Nephron progenitor cell (in vitro differentiated cells): ENCODE data around the gene GATA2.

Experiments
- DNase-seq: peaks from one replicate; pipeline ENCODE4 v3.0.0; 2021
- H3K27ac Mint-ChIP-seq: 2 replicates; pipeline ENCODE4 v1.8.0; 2021; ENCODE audit warnings: mild to moderate bottlenecking, moderate library complexity, mixed read lengths
- H3K27me3 Mint-ChIP-seq: 2 replicates; pipeline ENCODE4 v1.8.0; 2021; ENCODE audit warnings: mild to moderate bottlenecking, low read depth, mixed read lengths; ENCODE audit not compliant: poor library complexity
- H3K36me3 Mint-ChIP-seq: 2 replicates; pipeline ENCODE4 v1.8.0; 2021; ENCODE audit warnings: low read depth, mixed read lengths
- H3K4me1 Mint-ChIP-seq: 2 replicates; pipeline ENCODE4 v1.8.0; 2021; ENCODE audit warnings: mixed read lengths
- H3K4me3 Mint-ChIP-seq: 2 replicates; pipeline ENCODE4 v1.8.0; 2021; ENCODE audit warnings: mild to moderate bottlenecking, moderate library complexity, mixed read lengths
- H3K9me3 Mint-ChIP-seq: 2 replicates; pipeline ENCODE4 v1.8.0; 2021; ENCODE audit warnings: mild to moderate bottlenecking, moderate library complexity, mixed read lengths
- TF ChIP-seq, protein P1 (sequence below): fragments of 200-600 bp; sonication (generic); IDR thresholded peaks from 2 replicates; pipeline ENCODE4 v1.5.0; 2021; ENCODE audit warnings: antibody characterized with exemption

GATA2 gene

DNA sequence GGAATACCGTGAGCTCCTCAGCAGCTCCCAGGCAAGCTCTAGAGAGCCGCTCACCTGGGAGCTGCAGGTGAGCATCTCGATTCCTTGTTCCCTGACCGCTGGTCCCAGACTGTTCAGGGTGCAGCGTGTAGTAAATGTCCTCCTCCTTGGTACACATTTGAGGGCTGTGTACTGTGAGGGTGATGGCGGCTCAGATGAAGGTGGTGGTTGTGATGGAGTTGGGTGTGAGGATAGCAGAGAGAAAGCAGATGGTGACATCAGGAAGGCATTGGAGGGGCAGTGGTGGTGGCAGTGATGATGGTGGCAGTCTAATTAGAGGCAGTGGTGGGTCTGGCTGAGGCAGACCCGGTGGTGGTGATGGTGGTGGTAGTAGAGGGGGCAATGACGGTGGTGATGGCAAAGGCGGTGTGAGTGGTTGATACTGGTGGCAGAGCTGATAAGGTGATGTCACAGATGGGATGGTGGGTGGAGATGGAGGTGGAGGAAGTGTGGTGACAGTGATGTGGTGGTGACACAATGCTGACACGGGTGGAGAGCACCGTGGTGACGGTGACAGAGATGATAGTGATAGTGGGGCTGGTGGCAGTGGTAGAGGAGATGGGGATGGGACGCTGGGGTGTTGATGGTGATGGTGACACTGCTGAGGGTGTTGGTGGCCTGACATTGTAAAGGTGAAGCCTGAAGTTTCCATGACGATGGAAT, 26.0 kb downstream of the GATA2 start, which contains the start of gene DNAJB8:
TSS of gene DNAJB8 (minus strand) at position 51 of the 702 bp plus-strand sequence. CDS start 3,645 bp downstream, outside the sequence.
- no peak for DNase-seq
- H3K27ac Mint-ChIP-seq, result no peak within 1 kb of the TSS
- peaks cover 70% of the 10 kb centered on the region for H3K27me3 Mint-ChIP-seq
- TF ChIP-seq, protein P1, sequence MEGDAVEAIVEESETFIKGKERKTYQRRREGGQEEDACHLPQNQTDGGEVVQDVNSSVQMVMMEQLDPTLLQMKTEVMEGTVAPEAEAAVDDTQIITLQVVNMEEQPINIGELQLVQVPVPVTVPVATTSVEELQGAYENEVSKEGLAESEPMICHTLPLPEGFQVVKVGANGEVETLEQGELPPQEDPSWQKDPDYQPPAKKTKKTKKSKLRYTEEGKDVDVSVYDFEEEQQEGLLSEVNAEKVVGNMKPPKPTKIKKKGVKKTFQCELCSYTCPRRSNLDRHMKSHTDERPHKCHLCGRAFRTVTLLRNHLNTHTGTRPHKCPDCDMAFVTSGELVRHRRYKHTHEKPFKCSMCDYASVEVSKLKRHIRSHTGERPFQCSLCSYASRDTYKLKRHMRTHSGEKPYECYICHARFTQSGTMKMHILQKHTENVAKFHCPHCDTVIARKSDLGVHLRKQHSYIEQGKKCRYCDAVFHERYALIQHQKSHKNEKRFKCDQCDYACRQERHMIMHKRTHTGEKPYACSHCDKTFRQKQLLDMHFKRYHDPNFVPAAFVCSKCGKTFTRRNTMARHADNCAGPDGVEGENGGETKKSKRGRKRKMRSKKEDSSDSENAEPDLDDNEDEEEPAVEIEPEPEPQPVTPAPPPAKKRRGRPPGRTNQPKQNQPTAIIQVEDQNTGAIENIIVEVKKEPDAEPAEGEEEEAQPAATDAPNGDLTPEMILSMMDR, result no peak
- no peaks in the 10 kb centered on the region for H3K9me3 Mint-ChIP-seq
- H3K4me1 Mint-ChIP-seq, result peaks cover 5% of the 10 kb centered on the region
- H3K4me3 Mint-ChIP-seq, result no peak within 1 kb of the TSS
- H3K36me3 Mint-ChIP-seq, result no peaks in the 10 kb centered on the region

- H3K9me3 Mint-ChIP-seq, result no peaks in the 10 kb centered on the region
- H3K4me3 Mint-ChIP-seq, result no peak overlapping the region
- TF ChIP-seq, protein P1, result no peak
- H3K27me3 Mint-ChIP-seq, result peaks cover 61% of the 10 kb centered on the region
- H3K4me1 Mint-ChIP-seq, result no peaks in the 10 kb centered on the region
- no peak for DNase-seq
- no peak overlapping the region for H3K27ac Mint-ChIP-seq
- no peaks in the 10 kb centered on the region for H3K36me3 Mint-ChIP-seq
Measured at GRCh38 chr3:128464702-128465101, 28.3 kb downstream of the GATA2 start.

GRCh38 chr3:128464188-128464587, 28.8 kb downstream of the GATA2 start:
- Mint-ChIP-seq H3K4me3 (no peak overlapping the region), H3K27me3 (peaks cover 59% of the 10 kb centered on the region), H3K36me3 (no peaks in the 10 kb centered on the region), H3K4me1 (no peaks in the 10 kb centered on the region), H3K9me3 (no peaks in the 10 kb centered on the region), H3K27ac (no peak overlapping the region)
- DNase-seq, result no peak
- TF ChIP-seq, protein P1, result no peak

- no peaks in the 10 kb centered on the region for H3K9me3 Mint-ChIP-seq
- TF ChIP-seq, protein P1, result no peak
- H3K27ac Mint-ChIP-seq, result no peak overlapping the region
- peaks cover 61% of the 10 kb centered on the region for H3K27me3 Mint-ChIP-seq
- H3K4me3 Mint-ChIP-seq, result no peak overlapping the region
- peaks cover 2% of the 10 kb centered on the region for H3K4me1 Mint-ChIP-seq
- no peaks in the 10 kb centered on the region for H3K36me3 Mint-ChIP-seq
- DNase-seq, result no peak
Measured at GRCh38 chr3:128463771-128464170, 29.2 kb downstream of the GATA2 start.

DNA sequence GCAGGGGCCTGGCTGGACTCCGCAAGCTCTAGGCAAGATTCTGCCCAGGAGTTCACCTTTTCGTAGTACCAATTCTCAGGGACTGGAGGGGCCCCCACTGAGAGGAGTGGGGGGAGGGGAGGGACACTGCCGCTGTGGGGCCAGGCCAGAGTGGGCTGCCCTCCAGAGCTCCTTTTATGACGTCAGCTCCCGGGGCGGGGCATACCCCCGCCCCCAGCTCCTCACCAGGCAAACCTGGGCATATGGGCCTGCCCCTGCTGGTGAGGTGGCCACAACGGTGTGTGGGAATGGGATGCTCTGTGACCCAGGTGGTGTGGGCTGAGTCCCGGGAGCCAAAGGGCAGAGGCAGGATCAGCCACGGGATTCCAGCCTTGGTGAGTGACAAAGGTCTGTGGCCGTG, 29.6 kb downstream of the GATA2 start:
- Mint-ChIP-seq H3K9me3 (no peaks in the 10 kb centered on the region), H3K27ac (no peak overlapping the region)
- no peak for DNase-seq

More for the DNA sequence above, 29.6 kb downstream of the GATA2 start:
- Mint-ChIP-seq H3K36me3 (no peaks in the 10 kb centered on the region), H3K4me3 (no peak overlapping the region), H3K27me3 (peaks cover 65% of the 10 kb centered on the region), H3K4me1 (peaks cover 6% of the 10 kb centered on the region)
- TF ChIP-seq, protein P1, result no peak
